HG02981 (cell line): Measurements from ENCODE around the gene RALB.

Source experiments
- ATAC-seq: cut with Tn5 transposase; IDR thresholded peaks from one replicate; pipeline ENCODE4 v1.9.1; 2021; ENCODE audit warnings: mild to moderate bottlenecking, moderate library complexity; ENCODE audit not compliant: unreplicated experiment

RALB gene

DNA sequence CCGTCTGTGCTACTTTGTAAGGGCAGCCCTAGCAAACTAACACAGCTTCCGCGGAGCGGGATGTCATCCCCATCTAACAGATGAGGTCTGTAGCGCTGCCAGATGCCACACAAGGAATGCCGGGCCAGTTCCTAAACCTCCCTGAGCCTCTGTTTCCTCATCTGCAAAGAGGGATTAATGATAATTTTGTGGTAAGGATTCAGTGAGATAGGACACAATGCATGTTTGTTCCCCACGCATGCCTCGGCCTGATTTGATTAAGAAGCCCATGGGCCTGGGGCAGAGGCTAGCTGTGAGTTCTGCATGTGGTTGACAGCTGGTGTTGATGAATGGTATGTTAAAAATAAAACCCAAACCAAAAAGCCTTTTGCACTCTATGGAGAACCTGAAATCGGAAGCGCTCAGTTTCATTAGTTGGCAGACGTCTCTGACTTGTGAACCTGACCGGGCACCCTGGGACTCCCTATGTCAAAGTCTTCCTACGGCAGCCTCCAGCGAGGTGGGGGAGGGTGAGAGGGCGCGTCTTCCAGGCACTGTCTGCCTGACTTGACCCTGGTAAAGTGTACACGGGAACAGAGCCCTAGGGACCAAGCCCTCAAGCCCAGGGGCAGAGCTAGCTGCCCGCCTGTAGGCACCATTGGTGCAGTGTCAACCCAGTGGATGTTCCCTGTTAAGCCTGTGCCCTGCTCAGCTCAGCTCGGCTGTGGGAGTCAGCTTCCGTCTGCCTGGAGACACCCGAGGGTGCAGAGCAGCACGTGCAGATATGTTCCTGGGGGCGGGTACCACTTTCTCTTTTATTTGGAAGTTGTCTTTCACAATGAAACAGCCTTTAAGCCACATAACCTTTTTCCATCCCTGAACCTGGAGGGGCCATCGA is 78.5 kb downstream of the RALB start:
- ATAC-seq = no peak

DNA sequence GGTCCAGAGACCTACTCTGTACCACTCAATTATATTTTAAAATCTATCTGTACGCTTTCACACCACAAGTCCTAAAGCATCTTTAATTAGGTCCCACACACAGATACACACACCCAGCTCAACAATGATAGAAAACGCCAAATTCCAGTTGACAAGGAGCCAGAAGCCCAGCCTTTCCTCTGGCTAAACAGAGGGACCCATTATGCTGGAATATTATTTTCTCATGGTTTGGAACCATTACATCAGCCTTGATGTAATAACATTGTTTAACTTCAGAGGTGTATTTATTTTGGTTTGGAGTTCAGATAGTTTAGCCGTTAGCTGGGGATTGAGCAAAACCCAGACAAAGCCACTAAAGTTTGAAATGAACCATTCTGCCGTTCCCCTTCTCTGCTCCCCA is 79.3 kb downstream of the RALB start:
- ATAC-seq = no peak

DNA sequence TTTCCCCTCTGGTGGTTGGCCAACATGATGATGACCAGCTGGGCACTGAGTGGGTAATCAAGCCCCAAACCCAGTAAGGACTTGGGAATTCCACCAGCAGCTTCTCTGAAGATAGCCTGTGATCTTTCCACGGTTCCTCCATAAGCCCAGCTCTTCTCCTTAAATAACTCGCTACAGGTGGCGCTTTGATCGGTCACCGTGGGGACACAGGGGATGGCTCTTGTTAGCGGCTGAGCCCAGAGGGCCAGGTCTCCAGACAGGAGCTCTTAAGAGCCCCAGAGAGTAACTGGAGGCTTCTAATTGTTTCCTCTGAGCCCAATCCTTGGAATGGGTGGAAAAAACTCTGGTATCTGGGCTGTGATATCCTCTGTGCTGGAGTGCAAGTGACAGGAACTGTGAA is 79.7 kb downstream of the RALB start:
- no peak for ATAC-seq

DNA sequence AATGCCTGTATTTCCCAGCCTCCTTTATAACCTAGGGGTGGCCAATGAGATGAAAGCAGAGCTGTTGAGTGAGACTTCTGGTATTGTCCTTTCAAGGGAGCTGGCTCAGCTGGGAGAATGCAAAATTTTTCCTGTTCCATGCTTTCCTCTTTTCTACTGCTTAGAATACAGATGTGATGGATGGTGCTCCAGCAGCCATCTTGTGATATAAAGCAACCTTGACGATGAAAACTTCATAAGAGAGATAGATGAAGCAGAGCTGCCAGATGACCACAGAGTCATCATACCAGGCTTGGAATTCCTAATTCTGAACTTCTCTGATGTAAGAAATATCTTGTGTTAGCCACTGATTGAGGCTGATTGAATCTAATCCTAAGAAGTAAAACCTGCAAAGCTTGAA is 81.4 kb downstream of the RALB start:
- no peak for ATAC-seq

DNA sequence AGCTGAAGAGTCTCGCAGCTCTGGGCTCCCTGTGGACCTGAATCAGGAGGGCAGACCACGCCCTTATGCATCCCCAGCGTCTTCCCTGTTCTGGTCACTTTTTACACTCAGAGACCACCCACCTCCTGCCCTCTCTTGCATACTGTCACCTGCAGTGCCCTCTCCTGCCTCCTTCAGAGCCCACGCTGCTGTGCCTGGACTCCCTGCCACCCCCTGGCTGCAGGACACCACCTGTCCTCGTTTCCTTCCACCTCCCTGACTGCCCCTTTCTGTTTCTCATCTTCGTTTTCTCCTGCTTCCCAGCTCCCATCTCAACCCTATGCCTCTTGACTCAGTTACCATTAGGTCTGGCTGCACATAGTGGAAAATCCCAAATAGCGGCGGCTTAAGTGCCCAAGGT is 84.1 kb downstream of the RALB start:
- ATAC-seq = no peak

DNA sequence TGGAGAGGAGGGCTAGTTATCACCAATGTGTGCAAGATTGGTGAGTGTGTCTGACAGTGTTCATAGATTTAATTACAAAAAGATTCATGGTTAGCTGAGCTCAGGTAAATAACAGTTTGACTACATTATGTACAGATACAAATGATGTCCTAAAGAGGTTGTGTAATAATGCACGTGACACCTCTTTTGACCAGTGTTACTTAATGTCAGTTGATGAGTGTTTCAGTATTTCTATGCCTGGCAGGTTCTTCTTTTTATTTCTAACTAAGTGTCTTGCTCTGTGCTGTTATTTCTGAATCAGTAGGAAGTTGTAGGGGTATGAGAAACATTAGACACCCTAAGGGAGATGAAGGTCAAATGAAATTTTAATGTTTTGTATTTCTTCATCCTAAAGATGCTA is 85.4 kb downstream of the RALB start:
- no peak for ATAC-seq

DNA sequence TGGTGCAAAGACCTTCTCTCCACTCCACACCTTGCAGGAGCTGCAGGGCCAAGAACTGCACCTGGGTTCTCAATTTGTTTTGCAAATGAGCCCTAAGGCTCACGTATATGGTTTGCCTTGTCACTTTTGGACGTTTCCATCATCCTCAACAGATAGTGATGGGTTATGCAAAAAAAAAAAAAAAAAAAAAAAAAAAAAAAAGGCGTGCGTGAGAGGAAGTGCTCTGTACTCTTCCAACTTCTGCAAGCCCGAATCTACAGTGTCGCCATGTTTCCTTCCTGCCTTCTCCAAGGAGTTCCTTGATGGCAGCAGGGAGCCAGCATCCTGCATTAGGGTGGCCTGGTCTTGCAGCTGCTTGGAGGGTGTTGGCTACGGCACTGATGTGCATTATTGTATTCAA is 89.3 kb downstream of the RALB start:
- no peak for ATAC-seq

DNA sequence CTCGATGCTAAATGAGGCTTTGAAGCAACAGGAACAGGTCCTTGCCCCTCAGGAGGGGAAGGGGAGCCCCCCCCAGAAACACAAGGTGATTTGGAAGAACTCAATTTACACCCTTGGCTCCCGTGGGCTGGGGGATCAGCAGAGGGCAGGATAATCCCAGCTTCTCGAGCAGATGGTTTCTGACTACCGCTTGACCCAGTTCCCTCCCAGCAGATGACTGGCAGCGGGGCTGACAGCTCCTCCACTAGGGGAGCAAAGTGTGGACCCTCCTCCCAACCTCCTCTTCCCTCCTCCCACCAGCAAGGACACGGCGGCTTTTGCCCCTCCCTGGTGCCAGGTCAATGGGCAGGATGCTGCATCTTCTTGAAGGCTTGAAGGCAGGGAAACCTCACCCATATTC is 89.8 kb downstream of the RALB start:
- no peak for ATAC-seq

DNA sequence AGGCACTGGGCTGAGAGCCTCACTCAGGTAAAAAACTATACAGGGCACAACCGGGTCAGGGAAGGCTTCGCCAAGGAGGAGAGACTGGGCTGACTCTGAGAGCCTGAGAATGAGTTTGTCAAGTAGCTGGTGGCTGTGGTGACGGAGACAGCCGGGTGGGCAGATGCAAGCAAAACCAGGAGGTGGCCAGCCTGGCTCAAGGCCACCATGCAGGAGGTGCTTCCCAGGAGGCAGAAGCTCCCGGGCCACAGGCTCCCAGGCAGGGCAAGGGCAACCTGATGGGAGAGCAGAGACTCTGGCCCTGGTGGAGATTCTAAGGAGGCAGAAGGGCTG is 90.4 kb downstream of the RALB start:
- ATAC-seq = no peak

DNA sequence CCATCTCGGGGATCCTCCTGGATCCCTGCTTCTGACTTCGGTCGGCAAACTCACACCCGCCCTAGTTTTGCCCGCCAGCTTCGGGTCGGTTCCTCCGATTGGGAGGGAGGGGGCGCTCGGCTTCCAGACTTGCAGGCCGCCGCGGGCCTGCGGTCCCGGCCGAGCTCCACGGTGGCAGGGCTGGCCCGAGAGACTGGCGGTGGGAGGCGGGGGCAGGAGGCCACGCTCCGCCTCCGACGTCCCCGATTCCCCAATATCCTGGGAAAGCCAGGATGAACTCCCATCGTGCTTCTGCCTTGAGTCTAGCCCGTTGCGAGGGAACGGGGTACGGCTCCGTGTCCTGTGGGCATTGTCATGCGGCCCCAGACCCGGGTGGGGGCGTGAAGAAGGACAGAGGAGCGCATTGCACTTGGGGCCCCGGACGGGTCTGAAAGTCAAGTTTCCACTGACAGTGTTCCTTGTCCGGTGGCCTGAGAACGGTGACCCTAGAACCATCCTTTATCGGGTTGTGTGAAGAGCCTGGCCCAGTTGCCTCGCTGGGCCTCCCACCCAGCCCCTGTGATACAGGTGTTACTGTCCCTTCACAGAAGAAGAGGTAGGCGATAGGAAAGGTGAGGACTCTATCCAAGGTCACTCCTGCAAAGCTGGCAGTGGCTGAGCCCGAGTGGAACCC is 90.9 kb downstream of the RALB start:
- no peak for ATAC-seq
